ENCODE data around the gene TP53BP1.
"Not testable (repeated sequence)": the region's sequence is repeated elsewhere in the genome, so short reads cannot be mapped to it uniquely, and the experiment has no call there.

TP53BP1 gene

GRCh38 chr15:43492673-43493601 is at the start of gene TP53BP1:
TSS of gene TP53BP1 (minus strand) at chr15:43493156. CDS start at chr15:43493043, 113 bp downstream.
- peak; percentile 98 for DNase-seq

- DNase-seq, result peak; percentile 16
Observed at GRCh38 chr15:43541785-43542184, 48.8 kb upstream of the TP53BP1 start.

- no peak for DNase-seq
Observed at GRCh38 chr15:43538091-43538490, 45.1 kb upstream of the TP53BP1 start.

GRCh38 chr15:43534897-43535296 is 41.9 kb upstream of the TP53BP1 start:
- no peak for DNase-seq

- DNase-seq, result not testable (repeated sequence)
Observed at GRCh38 chr15:43532826-43533225, 39.9 kb upstream of the TP53BP1 start.

GRCh38 chr15:43531018-43531670 is 38.2 kb upstream of the TP53BP1 start:
- DNase-seq, result no peak

- DNase-seq, result no peak
Observed at GRCh38 chr15:43529587-43530345, 36.8 kb upstream of the TP53BP1 start.

- no peak for DNase-seq
Observed at GRCh38 chr15:43529141-43529540, 36.2 kb upstream of the TP53BP1 start.

GRCh38 chr15:43528542-43529007 is 35.6 kb upstream of the TP53BP1 start:
- DNase-seq, result no peak

- no peak for DNase-seq
Observed at GRCh38 chr15:43527802-43528541, 35.0 kb upstream of the TP53BP1 start.

- no peak for DNase-seq
Observed at GRCh38 chr15:43527016-43527801, 34.3 kb upstream of the TP53BP1 start.

GRCh38 chr15:43526261-43526930 is 33.4 kb upstream of the TP53BP1 start:
- DNase-seq, result no peak

GRCh38 chr15:43525131-43525530 is 32.2 kb upstream of the TP53BP1 start:
- DNase-seq, result no peak

- no peak for DNase-seq
Observed at GRCh38 chr15:43524254-43524845, 31.4 kb upstream of the TP53BP1 start.

- DNase-seq, result no peak
Observed at GRCh38 chr15:43523646-43524045, 30.7 kb upstream of the TP53BP1 start.

GRCh38 chr15:43522247-43522646 is 29.3 kb upstream of the TP53BP1 start:
- no peak for DNase-seq

GRCh38 chr15:43521419-43521818 is 28.5 kb upstream of the TP53BP1 start:
- DNase-seq, result no peak

GRCh38 chr15:43520138-43520537 is 27.2 kb upstream of the TP53BP1 start:
- no peak for DNase-seq

- DNase-seq, result peak; percentile 22
Observed at GRCh38 chr15:43519196-43519595, 26.2 kb upstream of the TP53BP1 start.

- DNase-seq, result peak; percentile 76
Observed at GRCh38 chr15:43518197-43518761, 25.3 kb upstream of the TP53BP1 start.
